Tibial artery (tissue), 4 donors: Measurements from ENCODE around the gene HDAC4.

ENCODE experiments used
- DNase-seq, 2 donors: peaks; one replicate each; pipeline ENCODE4 v3.0.0-alpha.2; 2019
- H3K27ac ChIP-seq, 2 donors: fragments of 200-600 bp; sonication (generic) in 1 of 2; 1 replicate in 1 of 2; 2 replicates in 1 of 2; pipeline ENCODE4 v1.5.1; 2018 to 2019; ENCODE audit warnings: mild to moderate bottlenecking in 1 of 2
- H3K27me3 ChIP-seq, 2 donors: fragments of 200-600 bp; sonication (generic) in 1 of 2; one replicate each; pipeline versions ENCODE4 v1.5.1 to v1.6.0; 2016 to 2019
- H3K36me3 ChIP-seq, 3 donors: fragments of 200-600 bp; sonication (generic) in 2 of 3; one replicate each; pipeline ENCODE4 v1.5.1; 2016 to 2019; ENCODE audit warnings: mild to moderate bottlenecking in 2 of 3
- H3K4me1 ChIP-seq, 4 donors: fragments of 200-600 bp; sonication (generic) in 2 of 4; 1 replicate in 3 of 4; 2 replicates in 1 of 4; pipeline ENCODE4 v1.5.1; 2016 to 2019
- H3K4me3 ChIP-seq, 2 donors: fragments of 200-600 bp; sonication (generic) in 1 of 2; 1 replicate in 1 of 2; 2 replicates in 1 of 2; pipeline ENCODE4 v1.5.1; 2018 to 2019; ENCODE audit warnings: mild to moderate bottlenecking in 2 of 2
- H3K9me3 ChIP-seq, 3 donors: fragments of 200-600 bp; sonication (generic) in 1 of 3; one replicate each; pipeline ENCODE4 v1.5.1; 2016 to 2019
- intact Hi-C: fragments of 100-400 bp; cut with DNase I; formaldehyde crosslinking; loops from one replicate; pipeline ENCODE4 v1.15.0; 2023; ENCODE audit warnings: low total_unique reads
- TF ChIP-seq, protein P1 (sequence below), 2 experiments: fragments of 200-600 bp in 1 of 2; fragments of 450-650 bp in 1 of 2; IDR thresholded peaks; one replicate each; pipeline ENCODE4 v1.5.1; 2017 to 2019; ENCODE audit warnings: antibody characterized with exemption in 2 of 2, mild to moderate bottlenecking in 1 of 2, moderate library complexity in 1 of 2

The HDAC4 gene

GRCh38 chr2:239233576-239233975 lies 167.2 kb downstream of the HDAC4 start:
- TF ChIP-seq, protein P1, sequence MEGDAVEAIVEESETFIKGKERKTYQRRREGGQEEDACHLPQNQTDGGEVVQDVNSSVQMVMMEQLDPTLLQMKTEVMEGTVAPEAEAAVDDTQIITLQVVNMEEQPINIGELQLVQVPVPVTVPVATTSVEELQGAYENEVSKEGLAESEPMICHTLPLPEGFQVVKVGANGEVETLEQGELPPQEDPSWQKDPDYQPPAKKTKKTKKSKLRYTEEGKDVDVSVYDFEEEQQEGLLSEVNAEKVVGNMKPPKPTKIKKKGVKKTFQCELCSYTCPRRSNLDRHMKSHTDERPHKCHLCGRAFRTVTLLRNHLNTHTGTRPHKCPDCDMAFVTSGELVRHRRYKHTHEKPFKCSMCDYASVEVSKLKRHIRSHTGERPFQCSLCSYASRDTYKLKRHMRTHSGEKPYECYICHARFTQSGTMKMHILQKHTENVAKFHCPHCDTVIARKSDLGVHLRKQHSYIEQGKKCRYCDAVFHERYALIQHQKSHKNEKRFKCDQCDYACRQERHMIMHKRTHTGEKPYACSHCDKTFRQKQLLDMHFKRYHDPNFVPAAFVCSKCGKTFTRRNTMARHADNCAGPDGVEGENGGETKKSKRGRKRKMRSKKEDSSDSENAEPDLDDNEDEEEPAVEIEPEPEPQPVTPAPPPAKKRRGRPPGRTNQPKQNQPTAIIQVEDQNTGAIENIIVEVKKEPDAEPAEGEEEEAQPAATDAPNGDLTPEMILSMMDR (IDR thresholded peaks at IDR 0.05): no peak
- Histone ChIP-seq H3K4me1 (no peaks in the 10 kb centered on the region), H3K27me3 (no peaks in the 10 kb centered on the region), H3K9me3 (no peaks in the 10 kb centered on the region), H3K27ac (no peak overlapping the region), H3K4me3 (no peak overlapping the region), H3K36me3 (no peaks in the 10 kb centered on the region)
- no peak for DNase-seq
- intact Hi-C loops: no loop called here

- Histone ChIP-seq H3K4me1 (peaks cover 0 to 10% (median 7%) of the 10 kb centered on the region in 4 donors), H3K27ac (no peak overlapping the region), H3K27me3 (no peaks in the 10 kb centered on the region), H3K36me3 (no peaks in the 10 kb centered on the region), H3K9me3 (no peaks in the 10 kb centered on the region), H3K4me3 (no peak overlapping the region)
- intact Hi-C loops: no loop called here
- TF ChIP-seq, protein P1 (IDR thresholded peaks at IDR 0.05): no peak
- no peak for DNase-seq
Measured at GRCh38 chr2:239232195-239232578, 168.6 kb downstream of the HDAC4 start.

GRCh38 chr2:239231231-239232194 lies 169.3 kb downstream of the HDAC4 start:
- H3K36me3 ChIP-seq: no peaks in the 10 kb centered on the region
- no peaks in the 10 kb centered on the region for H3K9me3 ChIP-seq
- TF ChIP-seq, protein P1 (IDR thresholded peaks at IDR 0.05): no peak
- DNase-seq: no peak
- peaks cover 0 to 17% (median 14%) of the 10 kb centered on the region in 4 donors for H3K4me1 ChIP-seq
- no peak overlapping the region for H3K27ac ChIP-seq
- intact Hi-C loops: no loop called here
- no peak overlapping the region for H3K4me3 ChIP-seq
- no peaks in the 10 kb centered on the region for H3K27me3 ChIP-seq

DNA sequence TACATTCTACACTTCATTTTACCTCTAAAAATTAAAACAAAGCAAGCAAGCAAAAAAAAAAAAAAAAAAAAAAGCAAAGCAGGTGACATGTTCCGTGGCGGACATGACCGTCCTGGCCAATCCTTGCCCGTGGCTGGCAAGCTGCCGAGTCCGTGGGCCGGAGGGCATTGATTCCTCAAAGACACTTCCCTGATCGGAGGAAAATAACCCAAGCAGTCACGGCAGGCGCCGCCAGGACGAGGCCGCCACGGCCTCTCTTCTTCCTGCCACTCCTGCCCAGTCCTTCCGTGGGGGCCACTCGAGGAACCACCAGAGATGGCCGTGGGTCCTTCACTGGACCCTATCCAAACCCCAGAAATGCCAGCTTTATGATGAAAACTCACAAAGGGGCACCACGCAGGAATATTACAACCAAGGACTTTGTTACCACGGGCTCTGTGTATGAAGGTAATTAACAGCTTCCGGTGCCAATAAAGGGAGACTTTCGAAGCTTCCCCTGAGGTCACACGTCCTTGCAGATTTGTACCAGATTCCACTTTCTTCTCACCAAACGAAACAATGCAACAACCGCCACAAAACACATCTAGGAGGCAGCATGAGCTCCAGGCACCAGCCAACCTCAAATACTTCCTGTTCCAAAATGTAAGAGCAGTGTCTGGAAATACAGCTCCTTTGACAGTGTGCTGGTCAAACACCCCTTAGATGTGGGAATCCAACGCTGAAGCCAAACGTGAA lies 170.3 kb downstream of the HDAC4 start:
- no peak overlapping the region for H3K4me3 ChIP-seq
- peaks cover 0 to 27% (median 24%) of the 10 kb centered on the region in 4 donors for H3K4me1 ChIP-seq
- TF ChIP-seq, protein P1 (IDR thresholded peaks at IDR 0.05): no peak
- intact Hi-C loops: no loop called here
- no peak overlapping the region for H3K27ac ChIP-seq
- DNase-seq: peak in 1 of 2 donors; percentile 65
- H3K9me3 ChIP-seq: no peaks in the 10 kb centered on the region
- no peaks in the 10 kb centered on the region for H3K27me3 ChIP-seq
- H3K36me3 ChIP-seq: no peaks in the 10 kb centered on the region

DNA sequence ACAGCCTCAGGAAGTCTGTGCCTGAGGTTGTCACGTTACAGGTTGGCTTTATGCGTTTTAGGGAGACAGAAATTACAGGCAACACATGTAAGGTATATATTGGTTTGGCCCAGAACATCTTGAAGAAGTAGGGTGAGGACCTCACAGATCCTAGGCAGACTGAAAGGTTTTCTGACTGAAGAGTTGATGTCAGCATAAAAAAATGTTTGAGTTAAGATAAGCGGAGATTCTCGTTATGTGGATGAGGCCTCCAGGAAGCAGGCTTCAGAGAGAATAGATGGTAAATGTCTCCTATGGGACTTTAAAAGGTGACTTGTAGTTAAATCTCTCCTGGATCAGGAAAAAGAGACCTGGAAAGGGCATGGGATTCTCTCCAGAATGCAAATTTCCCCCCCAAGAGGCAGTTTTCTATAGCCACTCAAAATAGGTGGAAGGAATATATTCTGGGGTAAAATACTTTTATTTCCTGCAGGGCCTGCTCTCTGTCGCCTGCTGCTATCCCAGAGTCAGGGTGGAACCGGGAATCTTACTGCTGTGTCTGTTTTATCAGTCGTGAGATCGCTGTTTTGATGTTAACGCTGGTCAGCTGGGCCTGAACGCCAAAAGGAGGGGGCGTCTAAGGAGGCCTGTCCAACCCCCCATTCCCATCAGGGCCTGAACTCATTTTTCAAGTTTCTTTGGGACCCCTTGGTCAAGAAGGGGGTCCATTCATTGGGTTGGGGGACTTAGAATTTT lies 171.1 kb downstream of the HDAC4 start:
- Histone ChIP-seq H3K4me3 (no peak overlapping the region), H3K36me3 (no peaks in the 10 kb centered on the region), H3K27ac (no peak overlapping the region), H3K4me1 (peaks cover 0 to 31% (median 29%) of the 10 kb centered on the region in 4 donors), H3K27me3 (no peaks in the 10 kb centered on the region), H3K9me3 (no peaks in the 10 kb centered on the region)
- TF ChIP-seq, protein P1 (IDR thresholded peaks at IDR 0.05): no peak
- intact Hi-C loops: loop anchor here (5.0 kb wide), 2 partner anchors 38 to 168 kb away; no protein-coding TSS in a partner anchor
- peak in 1 of 2 donors; percentile 41 for DNase-seq
